Urothelium cell line (cell line): Measurements from ENCODE around the gene SLC7A5.
A peak's percentile ranks its signal among the peaks of the same experiment; 100 is the strongest.
"Not testable (repeated sequence)": the region's sequence is repeated elsewhere in the genome, so short reads cannot be mapped to it uniquely, and the experiment has no call there.

ENCODE experiments used
- DNase-seq: peaks from one replicate; pipeline ENCODE4 v3.0.0; 2011; ENCODE audit warnings: low spot score, mixed read lengths
- FAIRE-seq: peaks from 2 replicates; lab custom pipeline; 2011; peaks lifted over from hg19 to GRCh38; lab: Jason Lieb, UNC

Gene SLC7A5

GRCh38 chr16:87836346-87836843 lies 32.9 kb downstream of the SLC7A5 start:
- DNase-seq (no peak), FAIRE-seq (no peak)

- no peak for FAIRE-seq
Observed at GRCh38 chr16:87835882-87836331, 33.4 kb downstream of the SLC7A5 start.

GRCh38 chr16:87834668-87835473 lies 34.4 kb downstream of the SLC7A5 start:
- FAIRE-seq (no peak), DNase-seq (no peak)

More at GRCh38 chr16:87835882-87836331, 33.4 kb downstream of the SLC7A5 start:
- no peak for DNase-seq

- DNase-seq (no peak), FAIRE-seq (no peak)
Observed at GRCh38 chr16:87834005-87834667, 35.2 kb downstream of the SLC7A5 start.

- no peak for DNase-seq
- FAIRE-seq = no peak
Observed at GRCh38 chr16:87833548-87833947, 35.8 kb downstream of the SLC7A5 start.

GRCh38 chr16:87832741-87833502 lies 36.4 kb downstream of the SLC7A5 start:
- DNase-seq = no peak
- FAIRE-seq = no peak

GRCh38 chr16:87832137-87832527 lies 37.2 kb downstream of the SLC7A5 start:
- no peak for FAIRE-seq
- DNase-seq = no peak

- DNase-seq = no peak
- no peak for FAIRE-seq
Observed at GRCh38 chr16:87831421-87832136, 37.7 kb downstream of the SLC7A5 start.

GRCh38 chr16:87830673-87831420 lies 38.5 kb downstream of the SLC7A5 start:
- DNase-seq (no peak), FAIRE-seq (peak; percentile 32)

GRCh38 chr16:87829988-87830672 lies 39.2 kb downstream of the SLC7A5 start:
- FAIRE-seq = no peak
- DNase-seq = no peak

- DNase-seq (no peak), FAIRE-seq (no peak)
Observed at GRCh38 chr16:87829622-87829980, 39.7 kb downstream of the SLC7A5 start.

- DNase-seq = no peak
- FAIRE-seq = no peak
Observed at GRCh38 chr16:87828907-87829621, 40.2 kb downstream of the SLC7A5 start.

GRCh38 chr16:87828071-87828906 lies 41.0 kb downstream of the SLC7A5 start:
- FAIRE-seq (no peak), DNase-seq (no peak)

- DNase-seq, FAIRE-seq: not testable (repeated sequence)
Observed at GRCh38 chr16:87827588-87827915, 41.8 kb downstream of the SLC7A5 start.

GRCh38 chr16:87826798-87827587 lies 42.3 kb downstream of the SLC7A5 start:
- DNase-seq = no peak
- FAIRE-seq = no peak

GRCh38 chr16:87826407-87826797 lies 42.9 kb downstream of the SLC7A5 start:
- DNase-seq, FAIRE-seq: not testable (repeated sequence)

- not testable (repeated sequence) for FAIRE-seq, DNase-seq
Observed at GRCh38 chr16:87825842-87826120, 43.5 kb downstream of the SLC7A5 start.
